ENCODE measurements around the gene TFR2.

The TFR2 gene

GRCh38 chr7:100649826-100650565, 8.6 kb upstream of the TFR2 start:
- no peak for DNase-seq

- peak; percentile 44 to 54 for DNase-seq
Observed at GRCh38 chr7:100642534-100642907, 1.2 kb upstream of the TFR2 start.

DNA sequence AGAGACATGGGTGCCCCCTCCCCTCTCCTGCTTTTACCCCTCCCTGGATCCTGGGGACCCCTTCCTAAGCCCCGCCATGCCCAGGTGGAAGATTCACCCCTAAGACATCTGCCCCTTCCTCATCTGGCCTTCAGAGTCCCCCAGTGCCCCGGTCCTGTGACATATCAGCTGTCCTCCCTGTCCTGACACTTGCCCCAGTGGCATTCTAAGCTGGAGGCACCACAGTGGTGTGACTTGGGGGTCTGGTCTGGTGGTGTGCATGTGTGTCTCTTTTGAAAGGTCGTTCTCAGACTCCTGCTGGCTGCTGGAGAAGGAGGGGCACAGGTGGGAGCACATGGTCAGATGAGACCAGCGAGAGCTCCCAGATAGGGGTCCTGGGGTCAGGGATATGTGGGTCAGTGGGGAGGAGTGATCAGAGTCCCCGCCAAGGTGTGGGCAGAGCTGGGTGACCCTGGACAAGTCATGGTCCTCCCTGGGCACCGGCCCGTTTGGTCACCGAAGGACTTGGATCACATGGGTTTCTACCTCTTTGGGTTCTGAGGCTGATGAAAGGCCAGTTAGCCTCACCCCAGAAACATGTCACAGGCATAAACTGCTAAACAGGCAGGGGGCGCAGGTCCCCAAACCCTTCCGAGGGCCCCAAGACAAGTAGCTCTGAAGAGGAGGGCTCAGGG, 645 bp upstream of the TFR2 start:
- no peak for DNase-seq

GRCh38 chr7:100640517-100641440, 573 bp downstream of the TFR2 start:
- no peak for DNase-seq

DNA sequence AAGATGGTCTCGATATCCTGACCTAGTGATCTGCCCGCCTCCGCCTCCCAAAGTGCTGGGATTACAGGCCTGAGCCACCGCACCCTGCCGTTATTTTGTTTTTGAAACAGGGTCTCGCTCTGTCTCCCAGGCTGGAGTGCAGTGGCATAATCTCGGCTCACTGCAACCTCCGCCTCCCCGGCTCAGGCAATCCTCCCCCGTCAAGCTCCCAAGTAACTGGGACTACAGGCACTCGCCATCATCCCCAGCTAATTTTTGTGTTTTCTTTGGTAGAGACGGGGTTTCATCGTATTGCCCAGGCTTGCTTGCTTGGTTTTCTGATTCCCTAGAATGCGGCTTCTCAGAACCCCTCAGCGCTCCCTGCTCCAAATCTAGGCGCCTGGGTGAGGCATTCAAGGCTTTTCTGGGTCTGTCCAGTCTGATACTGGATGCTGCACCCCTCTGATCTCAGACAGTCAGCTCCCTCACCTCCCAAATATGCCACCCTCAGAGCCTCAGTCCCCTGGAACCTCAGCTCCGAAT, 1.3 kb downstream of the TFR2 start:
- DNase-seq = no peak

DNA sequence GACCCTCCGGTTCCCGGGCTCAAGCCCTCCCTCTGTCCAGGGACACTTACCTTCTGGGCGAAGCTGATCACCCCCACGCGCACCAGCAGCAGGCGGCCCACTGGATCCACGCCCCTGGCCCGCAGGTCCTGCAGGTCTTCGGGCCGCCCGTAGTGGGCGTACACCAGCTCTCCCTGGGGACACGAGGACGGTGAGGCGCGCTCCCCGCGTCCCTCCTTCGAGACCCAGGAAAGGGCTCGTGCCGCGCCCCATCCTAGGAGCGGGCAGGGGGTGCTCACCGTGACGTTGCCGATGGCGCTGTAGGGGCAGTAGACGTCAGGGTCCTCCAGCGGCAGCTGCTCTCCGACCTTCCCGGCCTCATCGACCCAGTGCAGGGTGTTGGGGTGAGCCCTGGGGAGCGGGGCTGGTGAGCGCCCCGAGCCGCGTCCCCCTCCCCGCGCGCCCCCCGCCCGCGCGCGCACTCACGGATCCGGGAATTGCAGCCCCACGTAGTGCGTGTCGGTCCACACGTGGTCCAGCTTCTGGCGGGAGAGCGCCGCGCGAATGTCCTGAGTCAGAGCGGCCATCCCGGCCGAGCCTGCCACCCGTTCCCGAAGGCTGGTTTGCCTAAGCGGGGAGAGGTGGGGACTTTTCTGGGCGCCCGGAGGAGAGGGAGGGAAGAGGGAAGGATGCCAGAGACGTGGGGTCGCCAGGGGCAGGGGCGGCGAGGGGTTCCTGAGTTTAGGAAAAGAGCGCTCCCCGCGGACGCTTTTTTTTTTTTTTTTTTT, 8.2 kb downstream of the TFR2 start:
- DNase-seq = peak; percentile 75 to 78

DNA sequence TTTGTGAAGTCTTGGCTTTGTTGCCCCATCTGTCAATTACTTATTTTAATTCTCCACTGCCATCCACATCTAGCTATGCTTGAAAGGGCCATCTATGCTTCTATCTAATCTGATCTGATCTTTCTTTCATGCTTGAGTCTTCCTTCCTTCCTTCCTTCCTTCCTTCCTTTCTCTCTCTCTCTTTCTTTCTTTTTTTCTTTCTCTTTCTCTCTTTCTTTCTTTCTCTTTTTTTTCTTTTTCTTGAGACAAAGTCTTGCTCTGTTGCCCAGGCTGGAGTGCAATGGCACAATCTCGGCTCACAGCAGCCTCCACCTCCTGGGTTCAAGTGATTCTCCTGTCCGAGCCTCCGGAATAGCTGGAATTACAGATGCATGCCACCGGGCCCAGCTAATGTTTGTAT, 11.3 kb downstream of the TFR2 start:
- DNase-seq = no peak

GRCh38 chr7:100629117-100629716, 12.1 kb downstream of the TFR2 start:
- peak; percentile 38 to 53 for DNase-seq

DNA sequence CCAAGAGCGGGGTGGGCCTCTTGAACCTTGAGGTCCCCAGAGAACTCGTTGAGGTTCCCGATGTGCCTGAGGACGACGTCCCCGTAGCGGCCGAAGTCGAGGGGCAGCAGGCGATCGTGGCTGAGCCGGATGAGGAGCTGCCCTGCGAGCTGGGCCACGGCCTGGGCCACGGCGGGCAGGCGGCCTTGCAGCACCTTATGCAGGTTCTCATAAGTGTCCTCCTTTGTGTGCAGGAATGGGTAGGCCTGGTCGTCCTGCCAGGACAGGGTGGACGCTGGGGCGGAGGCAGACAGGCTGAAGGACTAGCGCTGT, 14.2 kb downstream of the TFR2 start:
- no peak for DNase-seq

GRCh38 chr7:100626530-100627237, 14.7 kb downstream of the TFR2 start:
- peak; percentile 90 to 91 for DNase-seq

- no peak for DNase-seq
Observed at GRCh38 chr7:100626055-100626454, 15.3 kb downstream of the TFR2 start.

- DNase-seq = no peak
Observed at GRCh38 chr7:100623951-100624824, 17.2 kb downstream of the TFR2 start.

DNA sequence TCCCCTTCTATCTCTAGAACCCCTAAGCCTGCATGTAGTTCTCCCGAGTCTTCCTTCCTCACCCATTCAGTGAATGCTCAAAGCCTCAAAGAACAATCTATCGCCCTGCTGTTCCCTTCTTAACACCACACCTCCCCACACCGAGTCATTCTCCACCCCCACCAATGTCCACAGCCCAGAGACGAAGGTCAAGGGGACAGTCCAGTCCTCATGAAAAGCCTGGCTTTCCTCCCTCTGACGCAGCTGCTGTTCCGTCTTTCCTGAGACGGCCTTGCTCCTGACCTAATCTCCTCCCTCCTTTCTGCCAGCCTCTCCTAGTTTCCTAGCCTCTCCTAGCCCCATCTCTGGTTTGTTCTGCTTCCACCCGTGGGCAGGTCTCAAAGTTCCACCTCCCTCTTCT, 19.8 kb downstream of the TFR2 start:
- DNase-seq = no peak

DNA sequence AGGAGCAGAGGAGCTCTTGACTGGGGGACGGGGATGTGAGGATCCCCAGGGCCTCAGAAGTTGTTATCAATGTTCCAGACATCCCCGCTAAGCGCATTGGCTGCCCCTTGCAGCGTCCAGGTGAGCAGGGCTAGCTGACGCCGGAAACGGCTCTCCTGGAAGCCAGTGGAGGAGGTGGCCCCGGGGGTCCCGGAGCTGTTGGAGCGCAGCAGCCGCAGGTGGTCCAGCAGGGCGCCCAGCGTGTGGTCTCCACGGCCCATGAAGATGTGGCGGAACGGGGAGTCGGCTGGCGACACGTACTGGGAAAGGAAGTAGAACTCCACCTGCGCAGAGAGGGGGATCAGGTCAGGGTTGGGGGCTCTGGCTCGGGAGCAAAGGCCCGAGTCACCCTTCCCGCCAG, 20.5 kb downstream of the TFR2 start:
- no peak for DNase-seq

DNA sequence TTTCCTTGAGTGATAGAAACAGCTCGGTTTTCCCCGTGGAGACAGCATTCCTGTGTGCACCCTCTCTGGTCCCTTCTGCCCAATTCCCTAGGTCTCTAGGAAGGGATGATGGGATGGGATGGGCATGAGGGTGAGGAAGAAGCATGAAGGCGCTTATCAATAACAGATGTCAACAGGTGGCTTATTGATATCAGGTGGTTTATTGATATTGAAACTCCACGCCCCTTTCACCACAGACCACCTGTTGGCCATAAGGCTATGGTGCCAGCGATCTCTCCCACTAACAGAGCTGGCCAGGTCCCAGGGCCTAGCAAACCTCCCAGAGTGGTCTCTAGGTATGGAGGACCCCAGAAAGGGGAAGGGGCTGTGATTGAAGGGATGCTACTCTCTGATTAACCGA, 21.1 kb downstream of the TFR2 start:
- no peak for DNase-seq

DNA sequence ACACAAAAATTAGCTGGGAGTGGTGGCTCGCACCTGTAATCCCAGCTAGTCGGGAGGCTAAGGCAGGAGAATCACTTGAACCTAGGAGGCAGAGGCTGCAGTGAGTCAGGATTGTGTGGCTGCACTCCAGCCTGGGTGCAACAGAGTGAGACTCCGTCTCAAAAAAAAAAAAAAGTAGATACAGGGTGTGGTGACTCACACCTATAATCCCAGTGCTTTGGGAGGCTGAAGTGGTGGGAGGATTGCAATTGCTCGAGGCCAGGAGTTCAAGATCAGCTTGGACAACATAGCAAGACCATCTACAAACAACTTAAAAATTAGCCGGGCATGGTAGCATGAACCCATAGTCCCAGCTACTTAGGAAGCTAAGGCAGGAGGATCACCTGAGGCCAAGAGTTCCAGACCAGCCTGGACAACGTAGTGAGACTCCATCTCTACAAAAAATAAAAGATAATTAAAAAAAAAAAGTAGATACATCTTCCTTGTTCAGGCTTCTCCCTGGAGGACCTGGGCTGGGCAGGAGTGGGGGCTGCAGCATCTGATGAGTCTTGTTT, 27.0 kb downstream of the TFR2 start:
- no peak for DNase-seq

DNA sequence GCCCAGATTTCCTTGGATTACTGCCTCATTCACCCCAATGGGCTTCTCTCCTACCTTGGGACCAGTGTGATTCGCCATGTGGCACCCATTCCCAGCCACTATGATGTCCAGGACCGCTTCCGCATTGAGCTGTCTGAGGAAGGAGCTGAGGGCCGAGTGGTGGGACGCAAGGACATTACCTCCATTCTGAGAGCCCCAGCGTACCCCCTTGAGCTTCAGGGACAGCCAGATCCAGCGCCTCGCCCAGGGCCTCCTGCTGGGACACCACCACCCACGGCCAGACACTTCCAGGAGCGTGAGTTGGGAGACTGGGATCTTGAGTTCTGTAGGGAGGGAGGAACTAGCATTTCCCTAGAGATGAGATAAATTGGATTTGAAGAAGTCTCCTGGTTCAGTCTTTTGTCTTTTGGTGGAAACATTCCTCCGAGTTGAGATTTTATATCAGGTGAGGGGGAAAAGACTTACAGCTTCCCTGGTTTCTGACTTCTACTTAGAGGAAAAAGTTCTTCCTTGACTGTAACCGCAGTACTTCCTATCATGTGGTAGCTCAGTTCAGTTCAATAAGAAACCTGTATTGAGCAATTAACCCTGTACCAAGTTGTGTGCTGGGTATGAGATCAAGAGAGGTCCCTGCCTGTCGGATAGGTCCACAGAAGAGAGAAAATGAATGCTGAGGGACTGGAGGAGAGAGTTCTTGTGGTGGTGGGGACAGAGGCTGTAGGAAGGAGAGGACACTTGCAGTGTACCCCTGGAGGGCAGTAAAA, 27.8 kb downstream of the TFR2 start:
- no peak for DNase-seq

- no peak for DNase-seq
Observed at GRCh38 chr7:100612730-100613390, 28.5 kb downstream of the TFR2 start.
